PFSK-1 (cell line): ENCODE data around the gene RNPEP.

ENCODE experiments used
- POLR2AphosphoS5 ChIP-seq: IDR thresholded peaks from 2 replicates; pipeline ENCODE4 v1.6.1; 2012; ENCODE audit warnings: low read depth, mild to moderate bottlenecking, control low read depth, low read length, moderate library complexity
- SIN3A ChIP-seq: IDR thresholded peaks from 2 replicates; pipeline ENCODE4 v1.6.1; 2012; ENCODE audit warnings: mild to moderate bottlenecking, low read length, moderate library complexity, borderline replicate concordance; ENCODE audit not compliant: insufficient read depth

DNA sequence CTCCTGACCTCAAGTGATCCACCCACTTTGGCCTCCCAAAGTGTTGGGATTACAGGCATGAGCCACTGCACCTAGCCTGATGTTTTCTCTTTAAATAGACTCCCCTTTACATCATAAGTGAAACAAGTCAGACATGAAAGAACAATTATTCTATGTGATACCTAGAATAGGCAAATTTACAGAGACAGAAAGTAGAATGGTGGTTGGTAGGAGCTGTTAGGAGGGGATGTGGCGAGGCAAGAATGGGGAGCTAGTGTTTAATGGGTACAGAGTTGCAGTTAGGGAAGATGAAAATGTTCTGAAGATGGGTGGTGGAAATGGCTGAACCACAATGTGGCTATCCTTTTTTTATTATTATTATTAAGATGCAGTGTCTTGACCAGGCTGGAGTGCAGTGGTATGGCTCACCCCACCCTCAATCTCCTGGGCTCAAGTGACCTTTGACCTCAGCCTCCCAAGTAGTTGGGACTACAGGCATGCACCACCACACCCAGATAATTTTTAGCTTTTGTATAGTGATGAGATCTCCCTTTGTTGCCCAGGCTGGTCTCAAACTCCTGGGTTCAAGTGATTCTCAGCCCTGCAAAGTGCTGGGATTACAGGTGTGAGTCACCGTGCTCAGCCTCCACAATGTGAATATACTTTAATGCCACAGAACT lies 56.4 kb downstream of the RNPEP start:
- TF ChIP-seq POLR2AphosphoS5: no peak
- TF ChIP-seq SIN3A: no peak
